H1 (cell line): ENCODE measurements around the gene SYNJ2BP. TPM values are rescaled to one million over a fixed set of nuclear protein-coding genes. Genes with fewer than 3 reads are reported as not detected.

Experiments
- CTCF ChIP-seq, 3 experiments: IDR thresholded peaks; 1 replicate in 2 of 3; 2 replicates in 1 of 3; pipeline versions ENCODE4 v1.5.1 to v1.6.1; 2011; ENCODE audit warnings: low read length in 3 of 3, mild to moderate bottlenecking in 3 of 3, inconsistent platforms in 2 of 3, low read depth in 1 of 3, moderate library complexity in 1 of 3; ENCODE audit not compliant: insufficient read depth in 1 of 3; ENCODE audit errors: control extremely low read depth in 1 of 3
- polyA plus RNA-seq, 7 experiments: library from polyadenylated mRNA; depleted of rRNA in 3 of 7; stranded (reverse) in 5 of 7; unstranded in 2 of 7; fragments of >200 nt in 5 of 7; fragments of 200-250 nt in 2 of 7; gene quantifications; 1 replicate in 5 of 7; 2 replicates in 1 of 7; 4 replicates in 1 of 7; pipeline versions ENCODE4 v1.2.1 to v1.2.3, GENCODE V29; 2011 to 2013; ENCODE audit warnings: missing spikeins in 2 of 7, mixed read lengths in 2 of 7
- total RNA-seq: library from RNA; stranded (reverse); fragmentation: NEBNext Ultra II Directional; extraction: Animal tissue kit (Norgen Biotek cat#: 25700); gene quantifications from 2 replicates; pipeline ENCODE4 v1.2.1, GENCODE V29; 2021

The SYNJ2BP gene
- total and polyA plus RNA-seq, 2 of the 8 experiments (the other 6 are each of a cell fraction or from before 2014, with no cell fraction given), result 9.6 to 30.6 TPM

DNA sequence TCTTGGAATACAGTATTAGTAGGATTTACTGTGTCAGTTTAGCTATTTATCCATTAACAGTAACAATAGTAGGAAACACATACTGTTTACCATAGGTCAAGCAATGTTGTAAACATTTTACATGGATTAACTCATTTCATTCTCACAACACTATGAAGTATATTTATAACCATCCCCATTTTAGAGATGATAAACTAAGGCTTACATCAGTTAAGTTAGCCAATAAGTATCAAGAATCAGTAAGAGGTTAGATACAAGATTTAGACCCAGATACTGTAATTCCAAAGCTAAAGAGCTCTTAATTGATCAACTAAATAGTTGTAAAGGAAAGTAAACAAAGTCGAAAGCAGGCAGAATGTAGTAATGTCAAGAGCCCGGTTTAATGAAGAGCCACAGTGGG, 1.1 kb downstream of the SYNJ2BP start (continued):
- TF ChIP-seq CTCF (IDR thresholded peaks at IDR 0.05; ENCODE audit: control extremely low read depth in 1 of 3, insufficient read depth in 1 of 3, low read depth in 1 of 3, low read length in 3 of 3), result no peak
